GM19455 (cell line): ENCODE results near the gene CMTR2.
A peak's percentile ranks its signal among the peaks of the same experiment; 100 is the strongest.
"Not testable (repeated sequence)": the region's sequence is repeated elsewhere in the genome, so short reads cannot be mapped to it uniquely, and the experiment has no call there.

ENCODE experiments used
- ATAC-seq: cut with Tn5 transposase; IDR thresholded peaks from one replicate; pipeline ENCODE4 v1.9.1; 2021; ENCODE audit not compliant: unreplicated experiment

The CMTR2 gene, protein sequence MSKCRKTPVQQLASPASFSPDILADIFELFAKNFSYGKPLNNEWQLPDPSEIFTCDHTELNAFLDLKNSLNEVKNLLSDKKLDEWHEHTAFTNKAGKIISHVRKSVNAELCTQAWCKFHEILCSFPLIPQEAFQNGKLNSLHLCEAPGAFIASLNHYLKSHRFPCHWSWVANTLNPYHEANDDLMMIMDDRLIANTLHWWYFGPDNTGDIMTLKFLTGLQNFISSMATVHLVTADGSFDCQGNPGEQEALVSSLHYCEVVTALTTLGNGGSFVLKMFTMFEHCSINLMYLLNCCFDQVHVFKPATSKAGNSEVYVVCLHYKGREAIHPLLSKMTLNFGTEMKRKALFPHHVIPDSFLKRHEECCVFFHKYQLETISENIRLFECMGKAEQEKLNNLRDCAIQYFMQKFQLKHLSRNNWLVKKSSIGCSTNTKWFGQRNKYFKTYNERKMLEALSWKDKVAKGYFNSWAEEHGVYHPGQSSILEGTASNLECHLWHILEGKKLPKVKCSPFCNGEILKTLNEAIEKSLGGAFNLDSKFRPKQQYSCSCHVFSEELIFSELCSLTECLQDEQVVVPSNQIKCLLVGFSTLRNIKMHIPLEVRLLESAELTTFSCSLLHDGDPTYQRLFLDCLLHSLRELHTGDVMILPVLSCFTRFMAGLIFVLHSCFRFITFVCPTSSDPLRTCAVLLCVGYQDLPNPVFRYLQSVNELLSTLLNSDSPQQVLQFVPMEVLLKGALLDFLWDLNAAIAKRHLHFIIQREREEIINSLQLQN

DNA sequence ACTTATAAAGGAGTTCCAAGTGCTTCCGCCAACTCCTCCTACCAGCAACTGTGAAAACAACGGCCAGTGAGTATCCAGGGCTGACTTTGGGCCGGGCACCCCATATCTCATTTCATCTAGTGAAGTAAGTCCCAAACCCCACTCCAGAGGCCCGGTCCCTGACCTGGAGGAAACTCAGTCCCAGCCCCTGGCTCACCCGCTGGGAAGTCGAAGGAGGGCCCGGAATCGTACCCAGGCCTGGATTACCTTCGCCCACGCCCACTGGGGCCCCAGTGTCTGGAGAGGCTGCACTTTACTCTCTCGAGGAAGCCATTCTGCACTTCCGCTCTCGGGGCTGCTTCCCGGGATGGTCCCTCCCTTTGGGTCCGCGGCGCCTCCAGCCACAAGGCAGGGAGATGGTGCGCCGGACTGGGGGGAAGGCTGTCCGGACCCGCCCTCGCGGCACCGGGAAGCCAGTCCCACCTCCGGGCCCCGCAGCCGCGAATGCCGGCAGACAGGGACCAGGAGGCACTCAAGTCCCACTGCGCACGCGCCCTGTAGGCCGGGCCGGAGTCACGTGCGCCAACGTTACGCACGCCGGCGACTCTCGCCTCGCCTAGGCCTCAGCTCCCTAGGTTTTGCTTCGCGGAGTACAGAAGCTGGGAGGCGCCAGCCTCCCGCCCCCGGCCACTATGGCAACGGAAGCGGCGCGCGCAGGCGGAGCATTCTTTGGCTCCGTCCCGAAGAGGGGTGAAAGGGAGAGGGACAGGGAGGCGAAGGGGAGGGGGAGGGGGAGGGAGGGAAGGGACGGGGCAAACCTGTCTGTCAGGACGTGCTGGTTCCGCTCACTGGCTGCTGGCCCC, at the start of gene CMTR2:
Gene CMTR2 (minus strand): TSS at position 513 of the 842 bp plus-strand sequence. CDS start 3,482 bp downstream, outside the sequence.
- peak; percentile 95 for ATAC-seq

DNA sequence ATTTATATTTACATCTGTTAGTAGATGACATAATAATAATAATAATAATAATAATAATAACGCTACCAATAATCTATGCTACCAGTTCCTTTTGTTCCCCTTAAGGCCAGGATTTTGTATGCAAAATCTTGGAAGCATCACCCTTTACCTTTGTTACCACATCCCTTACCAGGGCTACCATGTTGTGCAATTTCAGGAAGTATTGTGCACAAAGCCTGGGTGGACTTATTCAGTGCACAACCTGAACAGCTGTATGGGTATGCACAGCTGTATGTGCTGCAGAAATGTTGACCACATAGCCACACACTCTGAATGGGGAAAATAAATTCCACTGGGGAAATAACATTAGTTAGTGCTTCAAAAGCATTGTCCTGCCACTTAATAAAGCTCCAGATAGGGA, 49.4 kb upstream of the CMTR2 start:
- ATAC-seq, result no peak

DNA sequence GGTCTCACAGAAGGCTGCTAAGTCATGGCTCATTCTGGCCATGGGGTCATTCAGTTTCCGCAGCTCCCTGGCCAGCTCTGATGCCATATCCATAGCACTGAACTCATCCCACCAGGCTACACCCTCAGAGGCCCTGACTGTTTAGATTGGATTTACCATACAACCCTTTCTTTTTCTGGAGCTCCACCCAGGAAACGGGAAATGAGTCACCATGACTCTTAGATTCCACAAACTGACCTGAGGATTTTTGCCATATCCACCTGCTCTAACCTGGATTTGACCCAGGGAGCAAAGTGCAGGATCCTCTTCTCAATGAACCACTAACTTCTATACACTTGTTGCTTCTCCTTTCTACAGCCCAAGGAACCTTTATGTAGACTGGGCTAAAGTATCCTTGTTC, 49.0 kb upstream of the CMTR2 start:
- no peak for ATAC-seq

DNA sequence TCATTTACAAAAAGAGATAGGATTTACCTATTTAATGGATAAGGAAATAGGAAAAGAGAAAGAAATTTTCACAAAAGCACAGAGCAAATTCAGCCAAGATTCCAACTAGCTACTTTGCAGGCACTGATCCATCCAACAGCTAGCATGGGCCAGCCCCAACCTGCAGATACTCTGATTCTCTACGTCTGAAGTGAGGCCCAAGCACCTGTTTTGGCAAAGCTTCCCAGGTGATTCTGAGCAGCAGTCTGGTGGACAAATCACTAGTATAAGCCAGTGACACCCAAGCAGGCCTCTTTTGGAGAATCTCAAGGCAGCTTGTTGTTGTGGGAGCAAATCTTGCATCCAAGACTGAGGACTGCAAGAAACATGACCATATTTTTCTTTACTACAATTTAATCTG, 48.4 kb upstream of the CMTR2 start:
- ATAC-seq, result no peak

DNA sequence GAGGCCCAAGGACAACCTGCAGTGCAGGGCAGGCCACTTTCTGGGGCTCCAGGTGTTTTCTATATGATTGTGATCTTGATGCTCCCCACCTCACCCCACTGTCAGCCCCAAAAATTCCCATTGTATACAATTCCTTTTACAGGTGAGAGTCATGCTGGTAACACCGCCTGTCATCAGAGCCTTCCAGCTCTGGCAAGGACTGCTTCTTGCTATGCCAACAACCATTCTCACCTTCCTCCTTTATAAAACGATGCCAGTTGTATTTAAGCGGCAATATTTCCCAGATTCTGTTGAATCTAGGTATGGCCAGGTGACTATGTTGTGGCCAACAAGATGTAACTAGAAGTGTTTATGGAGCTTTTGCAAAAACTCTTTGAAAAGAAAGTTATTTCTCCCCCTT, 38.9 kb upstream of the CMTR2 start:
- ATAC-seq, result no peak

DNA sequence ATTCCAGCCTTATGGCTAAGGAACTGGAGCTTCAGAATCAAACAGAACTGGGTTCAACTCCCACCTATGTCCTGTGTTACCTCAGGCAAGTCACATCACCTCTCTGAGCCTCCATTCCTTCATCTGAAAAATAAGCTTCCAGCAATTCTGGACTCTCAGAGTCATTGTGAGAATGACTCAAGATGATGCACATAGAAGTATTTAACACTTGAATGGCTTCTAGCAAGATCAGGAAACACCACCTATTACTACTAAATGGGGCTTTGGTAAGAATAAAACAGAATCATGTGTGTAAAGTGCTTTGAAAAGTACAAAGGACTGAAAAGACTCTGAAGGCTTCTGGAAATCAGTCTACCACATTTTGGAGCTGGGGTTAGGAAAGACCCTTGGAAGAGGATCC, 38.5 kb upstream of the CMTR2 start:
- no peak for ATAC-seq

DNA sequence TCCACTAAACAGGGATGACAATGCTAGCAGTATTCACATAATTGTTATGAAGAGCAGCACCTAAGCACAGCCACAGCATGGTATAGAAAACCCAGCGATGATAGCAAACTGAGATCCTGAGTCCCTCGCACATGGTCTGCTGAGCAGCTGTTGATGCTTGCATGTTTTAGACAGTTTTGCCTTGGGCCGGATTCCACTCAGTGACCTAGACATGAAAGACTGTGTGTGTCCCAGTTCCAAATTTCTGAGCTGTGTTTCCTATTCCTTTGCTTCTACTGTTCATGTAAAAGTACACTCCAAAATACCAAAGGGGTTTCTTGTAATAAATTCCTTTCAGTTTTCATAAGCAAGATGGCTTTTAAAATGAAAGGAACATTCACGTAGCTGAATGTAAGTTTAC, 30.8 kb upstream of the CMTR2 start:
- no peak for ATAC-seq

DNA sequence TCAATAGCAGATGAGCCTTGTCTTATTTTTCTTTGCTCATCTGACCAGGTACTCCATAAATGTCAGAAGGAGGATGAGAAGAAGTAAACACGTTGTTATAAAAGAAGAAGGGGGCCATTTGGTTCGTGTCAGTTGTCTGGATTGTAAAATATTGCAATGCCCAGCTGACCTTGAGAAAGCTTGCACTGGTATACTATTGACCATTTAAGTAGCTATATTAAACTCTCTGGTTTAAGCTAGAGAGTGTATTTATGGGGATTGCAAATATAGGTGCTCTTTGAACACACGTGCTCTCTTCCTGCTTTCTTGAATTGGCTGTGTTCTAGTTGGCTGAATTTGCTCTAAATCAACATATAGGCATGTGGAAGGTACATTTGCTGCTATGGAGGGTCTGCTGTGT, 26.1 kb upstream of the CMTR2 start:
- ATAC-seq, result no peak

DNA sequence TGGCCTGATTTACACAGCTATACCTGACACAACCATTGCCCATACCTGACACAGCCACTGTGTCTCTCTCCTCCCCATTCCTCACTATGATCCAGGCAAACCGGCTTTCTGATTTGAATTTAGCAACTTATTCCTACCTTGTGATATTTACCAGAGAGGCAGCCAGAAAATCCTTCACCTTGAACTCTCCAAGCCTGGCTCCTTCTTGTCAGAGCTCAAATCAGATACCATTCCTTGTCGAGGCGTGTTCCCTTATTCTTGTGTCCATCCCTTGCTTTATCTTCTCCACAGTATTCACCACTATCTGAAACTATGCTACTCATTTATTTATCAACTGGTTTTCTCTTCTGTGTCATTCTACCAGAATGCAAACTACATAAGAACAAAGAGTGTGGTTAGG, 24.4 kb upstream of the CMTR2 start:
- not testable (repeated sequence) for ATAC-seq

DNA sequence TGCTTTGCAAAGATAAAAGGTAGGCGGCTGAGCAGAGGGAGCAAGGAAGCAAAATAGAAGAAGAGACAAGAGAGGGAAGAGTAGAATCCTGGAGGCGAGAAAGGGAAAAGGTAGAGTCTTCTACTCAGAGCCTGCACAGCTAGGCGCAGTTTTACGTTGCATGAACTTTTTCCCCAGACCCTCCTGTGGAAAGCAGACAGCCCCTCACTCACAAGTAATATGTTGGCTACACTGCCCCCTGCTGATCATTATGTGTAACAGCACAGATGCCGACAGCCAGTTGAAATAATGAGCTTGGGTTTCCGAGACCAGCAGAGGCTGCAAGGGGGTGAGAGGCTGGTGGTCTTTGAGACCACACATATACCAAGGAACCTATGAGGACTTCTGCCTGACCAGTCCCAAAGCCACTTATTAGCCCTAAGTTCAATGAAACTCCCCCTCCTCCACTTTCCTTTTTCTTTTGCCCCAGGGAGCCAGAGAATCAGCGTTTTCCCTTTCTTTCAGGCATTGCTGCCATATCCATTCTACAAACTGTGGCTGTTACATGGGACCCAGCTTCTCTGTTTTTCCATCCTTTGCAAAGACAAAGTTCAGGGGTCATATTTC, 22.5 kb upstream of the CMTR2 start:
- no peak for ATAC-seq

DNA sequence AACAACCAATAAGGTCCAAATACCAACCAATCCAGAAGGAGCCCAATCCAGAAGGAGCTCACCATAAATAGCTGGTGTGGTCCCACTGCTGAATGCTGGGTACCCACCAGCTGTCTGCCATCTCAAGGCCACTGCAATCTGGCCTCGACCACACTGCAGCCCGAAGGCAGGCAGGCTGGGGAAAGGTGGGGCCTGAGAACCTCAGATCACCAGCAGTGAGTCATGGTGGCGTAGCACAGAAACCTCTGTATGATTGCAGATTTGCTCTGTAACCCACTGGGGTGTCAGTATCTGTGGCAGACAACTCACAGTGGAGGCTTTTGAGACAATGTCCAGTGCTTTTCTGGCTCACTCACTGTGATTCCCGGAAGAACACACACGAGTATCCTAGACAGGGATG, 14.7 kb upstream of the CMTR2 start:
- ATAC-seq, result no peak

DNA sequence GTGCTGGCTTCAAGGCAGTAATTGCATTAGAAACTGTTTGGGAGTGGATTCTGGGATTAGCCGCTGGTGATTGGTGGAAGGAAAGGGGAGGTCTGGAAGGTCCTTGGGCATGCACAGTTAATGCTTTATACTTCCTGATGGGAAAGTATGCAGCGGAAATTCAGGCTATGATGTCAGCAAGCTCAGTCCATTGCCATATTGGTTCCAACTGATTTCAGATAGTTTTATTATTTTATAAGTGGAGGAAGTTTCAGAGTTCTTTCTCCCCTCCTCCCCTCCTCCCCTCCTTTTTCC, 8.1 kb upstream of the CMTR2 start:
- no peak for ATAC-seq

DNA sequence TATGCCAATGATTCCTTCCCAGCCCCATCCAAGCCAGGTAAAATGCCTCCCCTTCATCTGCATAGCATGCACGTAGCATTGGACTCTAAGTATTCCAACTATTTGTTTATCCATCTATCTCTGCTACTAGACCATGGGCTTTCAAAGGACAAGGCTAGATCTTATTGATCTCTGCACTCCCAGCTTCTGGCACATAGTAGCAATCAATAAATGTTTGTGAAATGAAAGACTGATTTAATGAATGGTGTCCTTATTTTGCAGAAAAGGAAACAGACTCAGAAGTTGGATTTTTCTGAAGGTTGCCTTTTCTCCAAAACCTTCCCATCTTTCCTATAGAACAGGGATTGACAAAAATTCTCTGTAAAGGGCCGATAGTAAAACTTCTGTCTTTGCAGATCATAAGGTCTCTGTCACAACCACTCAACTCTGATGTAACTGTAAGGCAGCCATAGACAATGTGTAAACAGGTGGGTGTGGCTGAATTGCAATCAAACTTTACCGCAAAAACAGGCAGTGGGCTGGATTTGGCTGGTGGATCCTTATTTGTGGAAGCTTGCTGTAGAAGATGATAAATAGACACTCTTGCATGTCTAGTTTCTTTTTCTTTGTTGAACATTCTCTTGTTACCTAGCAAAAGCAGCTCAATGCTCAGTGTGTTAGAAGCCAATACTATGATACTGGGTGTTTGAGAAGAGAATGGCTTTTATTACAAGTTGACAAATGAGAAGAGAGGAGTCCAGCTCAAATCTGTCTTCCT, 7.6 kb upstream of the CMTR2 start:
- no peak for ATAC-seq

DNA sequence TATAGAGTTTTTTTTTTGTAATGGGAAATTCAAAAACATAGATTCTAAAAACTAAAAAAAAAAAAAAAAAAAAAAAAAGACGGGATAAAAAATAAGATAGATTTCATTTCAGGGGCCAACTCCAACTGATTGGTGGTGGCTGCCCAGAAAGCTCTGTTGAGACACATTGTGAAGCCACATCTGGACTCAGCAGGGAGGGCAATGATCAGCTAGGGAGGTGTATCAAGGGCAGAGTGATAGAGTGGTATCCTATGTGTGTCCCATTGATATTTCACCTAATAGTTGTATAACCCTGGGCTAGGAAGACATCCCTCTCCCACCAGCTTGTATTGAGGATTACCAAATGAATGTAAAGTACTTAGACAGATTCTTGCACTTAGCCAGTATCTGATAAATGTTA, 6.7 kb upstream of the CMTR2 start:
- no peak for ATAC-seq

DNA sequence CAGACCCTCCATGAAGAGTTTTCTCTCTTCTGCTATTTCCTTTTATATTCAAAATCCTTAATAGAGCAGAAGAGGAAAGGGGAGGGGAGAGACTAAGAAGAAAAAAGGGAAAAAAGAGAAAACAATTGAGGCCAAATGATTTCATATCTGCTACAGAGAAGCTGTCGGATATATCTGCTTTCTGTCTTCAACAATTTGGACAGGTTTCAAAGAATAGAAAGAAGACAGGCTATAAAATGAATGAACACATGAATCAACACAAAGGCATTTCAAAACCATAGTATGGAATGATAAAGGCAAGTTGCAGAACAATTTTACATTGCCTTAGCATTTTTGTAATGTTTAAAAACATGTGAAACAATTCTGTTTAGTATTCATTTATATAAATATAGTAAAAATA, 4.7 kb upstream of the CMTR2 start:
- ATAC-seq, result no peak

DNA sequence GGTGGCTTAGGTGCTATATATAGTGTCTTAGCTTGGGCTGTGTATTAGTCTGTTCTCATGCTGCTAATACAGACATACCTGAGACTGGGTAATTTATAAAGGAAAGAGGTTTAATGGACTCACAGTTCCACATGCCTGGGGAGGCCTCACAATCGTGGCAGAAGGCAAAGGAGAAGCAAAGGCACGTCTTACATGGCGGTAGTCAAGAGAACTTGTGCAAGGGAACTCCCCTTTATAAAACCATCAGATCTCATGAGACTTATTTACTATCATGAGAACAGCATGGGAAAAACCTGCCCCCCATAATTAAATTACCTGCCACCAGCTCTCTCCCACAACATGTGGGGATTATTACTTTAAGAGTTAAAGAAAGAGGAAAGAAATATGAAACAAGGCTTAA, 2.9 kb upstream of the CMTR2 start:
- not testable (repeated sequence) for ATAC-seq

DNA sequence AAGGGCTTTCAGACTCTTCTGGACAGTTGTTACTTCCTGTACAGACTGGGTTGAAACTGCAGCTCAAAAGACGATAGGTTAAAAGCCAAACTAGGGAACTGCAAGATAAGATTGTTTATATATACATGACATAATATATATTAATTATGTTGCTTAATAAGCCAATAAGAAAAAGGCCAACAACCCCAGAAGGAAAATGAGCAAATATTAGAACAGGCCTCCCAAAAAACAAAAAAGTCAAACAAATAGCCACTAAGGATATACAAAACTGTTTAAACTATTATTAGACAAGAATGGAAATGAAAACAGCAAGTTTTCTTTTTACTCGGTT, 495 bp upstream of the CMTR2 start:
- ATAC-seq, result no peak

DNA sequence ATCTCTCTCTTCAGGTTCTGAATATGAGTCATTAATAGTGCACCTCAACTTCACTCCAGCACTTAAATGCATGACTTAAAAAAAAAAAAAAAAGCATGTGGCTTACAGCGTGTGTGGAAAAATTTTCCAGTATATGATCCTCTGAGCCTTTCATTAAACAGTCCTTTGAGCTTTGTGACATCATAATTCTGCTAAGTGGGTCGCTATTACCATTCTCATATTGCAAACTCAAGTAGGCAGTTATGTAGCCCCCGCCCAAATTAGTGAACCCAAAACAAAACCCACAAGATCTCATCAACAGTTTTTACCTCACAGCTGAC, 672 bp downstream of the CMTR2 start:
- ATAC-seq, result no peak

DNA sequence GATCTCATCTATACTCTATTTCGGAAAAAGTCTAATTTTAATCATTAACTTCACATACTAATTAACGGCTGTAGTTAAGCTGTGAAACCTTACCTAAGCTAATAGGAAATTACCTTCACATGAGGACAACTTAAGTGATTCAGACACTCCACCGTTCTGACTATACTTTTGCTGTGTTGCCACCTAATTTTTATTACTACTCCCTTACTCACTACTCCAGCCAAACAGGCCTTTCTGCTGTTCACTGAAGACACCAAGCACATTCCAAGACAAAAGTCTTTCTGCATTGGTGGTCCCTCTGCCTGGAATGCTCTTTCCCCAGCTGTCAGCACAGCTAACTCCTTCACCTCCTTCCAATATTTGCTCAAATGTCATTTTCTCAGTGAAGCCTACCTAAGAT, 1.3 kb downstream of the CMTR2 start:
- ATAC-seq, result no peak

DNA sequence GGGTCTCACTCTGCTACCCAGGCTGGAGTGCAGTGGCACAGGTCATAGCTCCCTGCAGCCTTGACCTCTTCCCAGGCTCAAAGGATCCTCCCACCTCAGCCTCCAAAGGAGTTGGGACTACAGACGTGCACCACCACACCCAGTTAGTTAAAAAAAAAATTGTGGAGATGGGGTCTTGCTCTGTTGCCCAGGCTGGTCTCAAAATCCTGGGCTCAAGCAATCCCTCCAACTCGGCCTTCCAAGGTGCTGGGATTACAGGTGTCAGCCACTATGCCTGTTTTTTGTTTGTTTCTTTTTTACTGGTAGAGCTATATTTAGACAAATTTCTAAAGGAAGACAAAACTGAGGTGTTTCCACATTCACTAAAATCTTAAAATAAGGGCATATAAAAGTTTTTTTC, 1.7 kb downstream of the CMTR2 start:
- ATAC-seq, result no peak

DNA sequence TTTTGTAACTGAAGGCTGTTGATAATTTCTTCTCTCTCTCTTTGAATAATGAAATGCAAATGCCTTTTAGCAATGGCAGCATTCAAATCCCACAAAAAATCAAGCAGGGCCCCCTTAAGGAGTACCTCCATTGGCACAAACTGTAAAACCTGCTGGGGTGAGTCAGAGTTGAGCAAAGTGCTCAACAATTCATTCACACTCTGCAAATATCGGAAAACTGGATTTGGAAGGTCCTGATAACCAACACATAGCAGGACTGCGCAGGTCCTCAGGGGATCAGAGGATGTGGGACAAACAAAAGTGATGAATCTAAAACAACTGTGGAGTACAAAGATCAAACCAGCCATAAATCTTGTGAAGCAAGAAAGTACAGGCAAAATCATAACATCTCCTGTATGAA, 5.6 kb downstream of the CMTR2 start:
- ATAC-seq, result no peak
